ENCODE measurements around the gene BPIFB1. TPM values are rescaled to one million over a fixed set of nuclear protein-coding genes. Genes with fewer than 3 reads are reported as not detected.

Gene BPIFB1
- total RNA-seq, 1 donor from 2014 or later, result not detected

DNA sequence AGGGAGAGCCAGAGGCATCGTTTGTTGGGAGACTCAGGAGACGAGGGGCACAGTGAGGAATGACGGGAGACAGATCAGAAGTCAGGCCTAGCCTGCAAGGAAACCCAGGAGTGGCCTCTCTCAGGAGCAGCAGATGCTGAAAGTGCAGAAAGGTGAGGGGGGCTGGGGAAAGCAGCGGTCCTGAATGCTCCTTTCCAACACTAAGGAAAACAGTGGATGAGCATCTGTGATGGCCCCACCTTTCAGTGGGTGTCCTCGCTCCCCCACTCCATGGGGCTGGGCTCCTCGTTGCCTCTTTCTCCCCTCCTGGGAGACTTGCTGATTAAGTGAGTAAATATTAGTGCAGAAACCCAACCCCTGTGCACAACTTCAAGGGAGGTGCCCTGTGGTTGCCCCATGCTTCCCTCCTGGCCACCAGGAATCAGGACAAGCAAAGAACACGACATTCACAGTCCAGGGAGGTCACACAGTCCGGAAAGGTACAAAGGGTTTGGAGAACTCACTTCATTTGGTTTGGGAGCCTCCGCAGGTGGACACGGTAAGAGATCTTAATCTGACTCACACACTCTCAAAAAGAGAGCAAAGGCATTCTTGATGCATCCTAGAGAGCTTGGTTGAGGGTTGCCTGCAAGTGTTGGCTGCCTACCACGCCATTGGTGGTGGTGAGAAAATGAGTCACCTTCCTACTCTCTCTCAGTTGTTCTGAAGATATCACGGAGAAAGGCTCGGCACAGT is 9.7 kb upstream of the BPIFB1 start:
- DNase-seq (ENCODE audit: low read depth), result no peak

DNA sequence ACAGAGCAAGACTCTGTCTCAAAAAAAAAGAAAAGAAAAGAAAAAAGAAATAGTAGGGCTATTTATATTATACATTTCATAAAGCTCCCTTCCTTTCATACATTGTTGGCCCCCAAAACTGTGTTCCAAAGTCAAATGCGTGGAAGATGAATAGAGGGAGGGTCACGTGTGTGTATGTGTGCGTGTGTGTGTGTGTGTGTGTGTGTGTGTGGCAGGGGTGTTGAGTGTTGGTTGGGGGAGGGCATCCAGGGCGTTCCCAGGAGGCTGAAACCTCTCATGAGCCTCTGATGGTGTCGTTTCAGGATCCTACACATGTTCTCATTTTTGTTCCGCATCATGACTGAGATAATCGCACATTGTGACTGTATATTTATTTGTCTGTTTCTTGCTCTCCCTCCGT is 7.8 kb upstream of the BPIFB1 start:
- DNase-seq (ENCODE audit: low read depth), result no peak

- DNase-seq (ENCODE audit: low read depth), result no peak
Measured at GRCh38 chr20:33275871-33276270, 7.1 kb upstream of the BPIFB1 start.

- no peak for DNase-seq (ENCODE audit: low read depth)
Measured at GRCh38 chr20:33276303-33277113, 6.5 kb upstream of the BPIFB1 start.

DNA sequence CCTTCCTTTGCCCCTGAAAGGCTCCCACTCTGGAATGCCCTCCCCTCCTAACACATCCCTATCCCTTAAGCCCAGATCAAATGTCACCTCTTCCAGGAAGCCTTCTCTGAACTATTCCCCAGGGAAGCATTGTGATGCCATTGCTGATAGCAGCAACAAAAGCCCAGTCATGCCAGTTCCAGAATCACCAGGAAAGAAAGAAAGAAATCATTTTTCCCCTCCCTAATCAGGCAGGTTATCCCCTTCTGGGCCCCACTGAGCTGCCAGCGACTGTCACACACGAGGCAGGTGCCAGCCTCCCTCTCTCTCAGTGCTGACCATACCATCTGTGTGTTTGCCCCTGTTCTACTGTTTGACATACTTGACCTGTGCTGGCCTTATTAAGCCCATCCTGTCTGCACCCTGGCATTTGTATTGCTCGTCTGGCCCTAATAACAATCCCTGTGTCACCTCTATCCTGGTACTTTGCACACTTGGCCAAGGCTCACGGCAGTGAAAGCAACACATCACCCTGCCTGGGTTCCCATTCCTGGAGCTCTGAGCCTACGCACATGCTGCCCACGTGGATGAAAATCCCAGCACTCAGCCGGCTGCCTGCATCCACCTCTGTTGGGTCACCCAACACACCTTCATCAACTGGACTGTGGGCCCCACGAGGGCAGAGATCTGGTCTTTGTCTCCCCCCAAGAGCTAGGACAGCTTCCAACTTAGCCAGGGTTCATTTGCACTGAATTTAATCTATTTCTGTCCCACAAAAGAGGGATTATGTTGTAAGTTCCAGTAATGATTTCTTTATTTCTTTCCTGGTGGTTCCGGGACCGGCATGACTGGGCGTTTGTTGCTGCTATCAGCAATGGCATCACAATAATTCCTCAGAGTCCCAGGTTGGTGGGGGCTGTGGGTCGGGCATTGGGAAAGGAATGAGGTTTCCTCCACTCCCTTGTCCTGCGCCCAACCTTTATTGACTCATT is 5.3 kb upstream of the BPIFB1 start:
- DNase-seq (ENCODE audit: low read depth), result peak; percentile 26

GRCh38 chr20:33278700-33279099 is 4.3 kb upstream of the BPIFB1 start:
- DNase-seq (ENCODE audit: low read depth), result no peak

- peak; percentile 69 for DNase-seq (ENCODE audit: low read depth)
Measured at GRCh38 chr20:33279261-33279910, 3.6 kb upstream of the BPIFB1 start.

GRCh38 chr20:33280000-33280680 is 2.9 kb upstream of the BPIFB1 start:
- DNase-seq (ENCODE audit: low read depth), result no peak

DNA sequence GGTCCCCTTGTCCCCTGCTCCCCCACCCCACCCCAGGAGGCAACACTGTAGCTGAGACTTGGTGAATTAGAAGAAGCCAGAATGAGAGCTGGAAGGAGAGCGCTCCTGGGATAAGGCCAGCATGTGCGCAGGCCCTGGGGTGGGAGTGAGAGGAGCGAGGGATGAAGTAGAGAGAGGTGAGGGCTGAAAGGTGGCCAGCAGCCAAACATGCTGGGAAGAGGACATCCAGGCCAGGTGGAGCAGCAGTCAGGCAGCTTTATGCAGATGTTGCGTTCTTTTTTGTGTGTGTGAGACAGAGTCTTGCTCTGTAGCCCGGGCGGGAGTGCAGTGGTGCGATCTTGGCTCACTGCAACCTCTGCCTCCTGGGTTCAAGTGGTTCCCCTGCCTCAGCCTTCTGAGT is 2.2 kb upstream of the BPIFB1 start:
- no peak for DNase-seq (ENCODE audit: low read depth)

GRCh38 chr20:33281550-33282146 is 1.4 kb upstream of the BPIFB1 start:
- DNase-seq (ENCODE audit: low read depth), result no peak

DNA sequence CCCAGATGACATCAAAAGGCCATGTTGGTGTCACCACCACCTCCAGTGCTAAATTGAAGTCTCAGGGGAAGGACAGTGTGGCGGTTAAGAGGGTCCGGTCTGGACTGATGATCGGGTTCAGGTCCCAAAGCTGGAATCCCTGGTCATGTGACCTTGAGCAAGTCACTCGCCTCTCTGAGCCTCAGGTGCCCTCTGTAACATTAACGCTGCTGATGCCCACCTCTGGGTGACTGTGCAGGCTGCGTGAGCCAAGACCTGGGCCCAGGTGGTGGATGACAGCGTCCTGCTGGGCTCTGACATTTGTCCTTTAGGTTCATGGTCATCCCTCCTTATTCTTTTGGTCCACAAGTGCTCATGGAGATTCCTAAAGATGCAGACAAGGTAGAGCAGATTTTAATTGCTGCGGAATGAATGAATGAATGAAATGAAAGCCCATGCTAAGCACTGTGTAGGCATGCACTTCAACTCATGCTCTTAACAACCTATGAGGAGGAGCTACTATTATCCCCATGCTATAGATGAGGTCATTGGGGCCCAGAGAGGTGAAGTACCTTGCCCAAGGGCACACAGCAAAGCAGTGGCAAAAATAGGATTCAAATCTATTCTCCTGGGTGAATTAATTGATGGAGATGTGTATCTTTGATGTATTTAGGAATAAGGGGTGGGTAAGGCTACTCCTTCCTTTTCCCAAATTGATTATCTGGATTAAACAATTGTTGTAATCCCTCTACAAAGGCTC is 649 bp upstream of the BPIFB1 start:
- no peak for DNase-seq (ENCODE audit: low read depth)

DNA sequence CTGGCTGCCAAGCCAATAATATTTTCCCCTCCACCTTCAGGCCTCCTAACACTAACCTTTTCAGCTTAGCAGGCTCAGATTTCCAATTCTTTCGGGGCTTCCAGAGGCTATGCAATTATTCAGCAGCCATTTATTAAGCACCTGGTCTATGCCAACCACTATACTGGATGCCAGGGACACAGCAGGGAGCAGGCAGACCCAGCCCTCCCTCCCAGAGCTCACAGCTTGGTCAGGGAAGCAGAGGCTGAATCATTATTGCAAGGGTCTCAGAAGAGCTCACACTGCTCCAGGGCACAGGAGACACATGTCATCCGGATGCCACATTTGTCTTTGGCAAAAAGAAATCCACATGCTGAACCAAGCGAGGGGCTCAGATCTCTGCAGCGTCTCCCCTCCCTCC is 1.3 kb downstream of the BPIFB1 start:
- DNase-seq (ENCODE audit: low read depth), result no peak

DNA sequence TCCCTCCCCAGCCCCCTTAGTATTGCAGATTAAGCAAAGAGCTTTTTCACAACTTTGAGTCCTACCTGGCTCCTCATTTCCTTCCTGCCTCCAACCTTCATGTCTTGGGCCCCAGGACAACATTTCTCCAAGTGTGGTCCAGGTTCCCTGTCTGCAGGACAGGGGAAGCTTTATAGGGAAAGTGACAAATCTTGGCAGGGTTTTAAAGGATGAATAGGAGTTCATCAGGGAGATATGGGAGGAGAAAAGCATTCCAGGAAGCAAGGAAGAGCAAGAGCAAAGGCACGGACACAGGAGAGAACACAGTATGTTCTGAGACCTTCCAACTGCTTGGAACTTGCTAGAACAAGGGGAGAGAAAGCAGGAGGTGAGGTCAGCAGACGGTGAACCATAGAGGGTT is 1.9 kb downstream of the BPIFB1 start:
- no peak for DNase-seq (ENCODE audit: low read depth)

- DNase-seq (ENCODE audit: low read depth), result no peak
Measured at GRCh38 chr20:33285861-33286495, 3.0 kb downstream of the BPIFB1 start.

GRCh38 chr20:33287884-33288283 is 4.9 kb downstream of the BPIFB1 start:
- no peak for DNase-seq (ENCODE audit: low read depth)

DNA sequence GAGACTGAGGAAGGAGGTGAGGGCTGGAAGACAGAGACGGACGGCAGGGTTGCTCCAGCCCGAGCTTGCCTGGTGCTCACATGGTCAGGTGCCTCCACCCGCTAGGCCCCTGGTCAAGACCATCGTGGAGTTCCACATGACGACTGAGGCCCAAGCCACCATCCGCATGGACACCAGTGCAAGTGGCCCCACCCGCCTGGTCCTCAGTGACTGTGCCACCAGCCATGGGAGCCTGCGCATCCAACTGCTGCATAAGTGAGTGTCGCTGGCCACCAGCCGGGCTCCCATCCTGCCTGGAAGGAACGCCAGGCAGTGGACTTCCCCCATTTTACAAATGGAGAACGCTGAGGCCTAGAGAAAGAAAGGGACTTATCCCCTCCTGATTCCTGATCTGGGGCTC is 7.8 kb downstream of the BPIFB1 start:
- no peak for DNase-seq (ENCODE audit: low read depth)

- no peak for DNase-seq (ENCODE audit: low read depth)
Measured at GRCh38 chr20:33291416-33291815, 8.4 kb downstream of the BPIFB1 start.

DNA sequence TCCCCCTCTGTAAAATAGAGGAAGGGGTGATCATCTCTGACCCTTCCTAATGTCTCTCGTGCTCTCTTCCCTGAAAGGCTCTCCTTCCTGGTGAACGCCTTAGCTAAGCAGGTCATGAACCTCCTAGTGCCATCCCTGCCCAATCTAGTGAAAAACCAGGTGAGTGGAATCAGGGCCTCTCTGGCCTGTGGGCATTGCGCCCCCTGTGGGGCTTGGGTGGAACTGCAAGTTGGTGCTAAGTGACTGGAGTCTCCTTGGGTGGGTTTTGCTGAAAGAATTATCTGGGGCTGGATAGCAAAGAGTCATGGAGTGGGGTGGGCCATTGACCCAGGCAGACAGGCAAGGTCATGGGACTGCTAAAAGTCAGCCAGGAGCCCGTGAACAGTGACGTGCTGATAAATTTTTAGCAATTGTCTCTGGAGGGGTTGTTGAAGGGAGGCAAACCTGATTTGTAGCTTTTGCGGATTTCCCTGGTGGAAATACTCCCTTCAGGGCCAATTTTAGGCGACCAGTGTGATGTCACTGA is 8.9 kb downstream of the BPIFB1 start:
- peak; percentile 10 for DNase-seq (ENCODE audit: low read depth)

GRCh38 chr20:33296206-33296605 is 13.2 kb downstream of the BPIFB1 start:
- no peak for DNase-seq (ENCODE audit: low read depth)

All from renal cortical epithelial cell (primary cell).